ENCODE results near the gene EPHB1.

The EPHB1 gene

DNA sequence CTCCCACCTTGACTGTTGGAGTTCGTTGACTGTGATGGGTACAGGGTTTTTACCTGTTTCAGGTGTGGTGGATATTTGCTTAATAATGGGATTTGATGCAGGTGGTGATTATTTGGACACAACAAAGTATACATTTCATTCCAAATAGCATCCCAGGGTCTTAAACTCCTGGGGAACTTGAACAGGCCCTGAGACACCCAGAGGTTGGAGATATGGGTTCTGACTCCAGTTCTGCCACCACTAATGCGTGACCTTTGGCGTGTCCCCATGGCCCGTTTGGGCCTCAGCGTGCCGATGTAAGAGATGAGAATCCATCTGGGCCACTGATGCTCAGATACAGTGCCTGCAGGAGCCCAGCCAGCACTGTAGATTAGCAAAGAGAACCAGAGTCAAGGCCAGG, 264.5 kb downstream of the EPHB1 start:
- DNase-seq, result no peak

DNA sequence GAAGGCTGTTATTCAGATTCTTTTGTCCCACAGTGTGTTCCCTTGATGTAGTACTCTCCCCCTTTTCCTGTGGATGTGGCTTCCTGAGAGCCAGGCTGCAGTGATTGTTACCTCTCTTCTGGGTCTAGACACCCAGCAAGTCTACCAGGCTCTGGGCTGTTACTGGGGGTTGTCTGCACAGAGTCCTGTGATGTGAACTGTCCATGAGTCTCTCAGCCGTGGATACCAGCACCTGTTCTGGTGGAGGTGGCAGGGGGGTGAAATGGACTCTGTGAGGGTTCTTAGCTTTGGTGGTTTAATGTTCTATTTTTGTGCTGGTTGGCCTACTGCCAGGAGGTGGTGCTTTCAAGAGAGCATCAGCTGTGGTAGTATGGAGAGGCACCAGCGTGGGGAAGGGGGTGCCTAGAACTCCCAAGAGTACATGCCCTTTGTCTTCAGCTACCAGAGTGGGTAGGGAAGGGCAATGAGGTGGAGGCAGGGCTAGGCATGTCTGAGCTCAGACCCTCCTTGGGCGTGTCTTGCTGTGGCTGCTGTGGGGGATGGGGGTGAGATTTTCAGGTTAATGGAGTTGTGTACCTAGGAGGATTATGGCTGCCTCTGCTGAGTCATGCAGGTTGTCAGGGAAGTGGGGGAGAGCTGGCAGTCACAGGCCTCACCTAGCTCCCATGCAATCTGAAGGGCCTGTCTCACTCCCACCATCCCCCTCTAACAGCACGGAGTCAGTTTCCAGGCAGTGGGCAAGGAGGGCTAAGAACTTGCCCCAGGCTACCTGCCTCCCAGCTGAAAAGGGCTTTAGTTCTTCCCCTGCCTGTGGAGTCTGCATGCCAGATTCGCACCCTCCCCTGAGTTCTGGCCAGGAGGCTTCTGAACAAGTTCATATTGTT, 272.0 kb downstream of the EPHB1 start:
- peak; percentile 16 to 43 for DNase-seq

DNA sequence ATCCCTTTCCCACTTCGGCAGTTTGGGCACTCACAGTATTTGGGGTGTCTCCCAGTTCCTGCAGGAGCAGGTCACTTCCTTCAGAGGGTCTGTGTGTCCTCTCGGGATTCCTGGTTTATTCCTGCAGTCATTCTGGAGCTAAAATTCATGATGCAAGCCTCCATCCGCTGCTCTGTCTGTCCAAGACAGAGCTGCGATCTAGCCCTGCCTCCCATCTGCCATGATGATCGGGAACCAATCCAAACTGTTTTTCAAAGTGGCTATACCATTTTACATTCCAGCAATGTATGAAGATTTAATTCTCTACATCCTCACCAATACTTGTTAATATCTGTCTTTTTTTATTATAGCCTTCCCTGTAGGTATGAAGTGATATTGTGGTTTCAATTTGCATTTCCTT, 273.0 kb downstream of the EPHB1 start:
- DNase-seq, result no peak

DNA sequence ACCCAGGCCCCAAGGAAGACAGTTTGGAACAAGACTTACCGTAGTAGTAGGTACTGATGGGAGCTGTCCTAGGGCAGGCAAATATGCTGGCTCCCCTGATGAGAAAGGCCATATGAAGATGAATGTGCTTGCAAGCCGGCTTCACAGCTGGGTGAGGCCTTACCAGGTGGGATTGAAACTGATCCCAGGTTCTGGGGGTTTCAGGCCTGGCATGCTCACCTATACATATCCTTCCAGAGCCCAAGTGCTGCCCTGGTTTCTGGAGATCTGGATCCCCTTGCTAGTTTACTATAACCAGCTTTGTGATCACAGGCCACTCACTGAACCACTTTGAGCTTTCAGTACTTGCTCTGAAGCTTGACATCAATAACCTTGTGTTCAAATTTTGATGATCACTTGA, 274.3 kb downstream of the EPHB1 start:
- no peak for DNase-seq

DNA sequence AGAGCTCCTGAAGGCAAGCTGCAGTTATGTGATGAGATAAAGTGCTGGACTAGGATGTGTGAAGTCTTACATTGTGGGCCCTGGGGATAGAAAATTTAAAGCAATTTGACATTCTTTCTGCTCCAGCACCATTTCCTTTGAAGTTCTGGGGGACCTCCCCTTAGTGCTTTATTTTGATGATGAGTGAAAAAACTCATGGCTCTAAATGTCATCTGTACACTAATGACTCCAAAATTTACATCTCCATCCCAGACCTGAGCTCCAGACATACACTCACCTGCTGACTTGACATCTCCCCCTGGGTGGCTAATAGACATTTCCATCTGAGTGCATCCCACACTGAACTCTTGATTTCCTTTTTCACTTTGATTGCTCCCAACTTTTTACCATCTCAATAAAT, 276.4 kb downstream of the EPHB1 start:
- DNase-seq, result no peak

DNA sequence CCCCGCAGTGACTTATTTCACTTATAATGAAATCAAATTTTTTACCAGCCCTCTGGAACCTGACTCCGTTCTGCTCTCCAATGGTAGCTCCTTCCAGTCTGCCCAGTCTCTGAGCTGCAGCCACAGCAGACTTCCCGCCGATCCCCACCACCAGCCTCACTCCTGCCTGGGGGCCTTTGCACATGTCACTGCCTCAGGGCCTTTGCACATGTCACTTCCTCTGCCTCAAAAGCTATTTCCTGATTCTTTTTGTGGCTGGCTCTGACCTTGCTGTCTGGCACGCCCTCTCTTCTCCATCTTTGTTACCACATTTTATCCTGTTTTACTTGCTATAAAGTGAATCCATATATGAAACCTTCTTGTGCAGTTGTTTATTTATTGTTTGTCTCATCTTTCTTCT, 277.4 kb downstream of the EPHB1 start:
- no peak for DNase-seq

DNA sequence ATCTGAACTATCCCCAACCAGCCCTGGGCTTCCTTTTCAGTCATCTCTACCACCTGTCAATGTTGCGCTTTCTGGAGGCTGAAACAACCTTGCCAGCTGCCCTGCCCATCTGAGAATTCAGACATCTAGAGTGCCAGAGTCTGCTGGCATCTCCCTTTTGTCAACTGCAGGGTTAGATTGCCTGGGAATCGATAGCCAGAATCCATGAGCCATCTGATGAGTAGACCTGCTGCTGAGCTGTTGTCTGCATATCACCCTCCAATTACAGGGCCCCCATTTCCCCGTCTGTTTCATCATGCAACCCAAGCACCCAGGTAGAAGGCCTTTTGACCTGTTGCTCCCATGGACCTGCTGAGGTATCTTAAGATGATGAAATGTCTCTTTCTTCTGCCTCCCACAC, 280.1 kb downstream of the EPHB1 start:
- DNase-seq, result no peak

DNA sequence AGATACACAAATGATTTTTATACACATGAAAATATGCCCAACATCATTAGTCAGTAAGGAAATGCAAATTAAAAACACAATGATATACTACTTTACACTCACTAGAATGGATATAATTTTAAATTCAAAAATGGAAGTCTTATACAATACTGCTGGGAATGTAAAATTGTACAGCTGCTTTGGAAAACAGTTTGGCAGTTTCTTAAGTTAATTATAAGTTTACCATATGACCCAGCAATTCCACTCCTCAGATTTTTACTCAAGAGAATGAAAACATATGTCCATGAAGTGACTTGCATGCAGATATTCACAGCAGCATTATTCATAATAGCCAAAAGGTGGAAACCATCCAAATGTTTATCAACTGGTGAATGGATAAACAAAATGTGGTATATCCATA, 281.3 kb downstream of the EPHB1 start:
- DNase-seq, result no peak

DNA sequence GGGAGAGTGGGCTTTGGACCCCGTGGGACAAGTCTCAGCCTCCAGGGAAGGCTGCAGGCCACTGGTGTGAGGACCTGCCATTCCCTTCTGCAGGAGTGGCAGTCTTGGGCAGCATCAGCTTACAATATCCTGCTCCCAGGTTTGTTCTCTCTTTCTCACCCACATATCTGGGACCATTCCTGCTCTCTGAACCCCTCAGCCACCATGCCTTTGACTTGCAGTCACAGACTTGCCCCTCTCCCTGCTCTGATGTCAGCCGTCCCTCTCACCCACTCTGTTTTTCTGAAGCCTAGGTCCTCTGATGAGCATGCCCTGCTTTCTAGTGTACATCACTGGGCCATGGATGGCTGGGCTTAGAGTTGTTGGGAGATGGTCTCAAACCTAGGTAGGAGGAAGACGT, 282.1 kb downstream of the EPHB1 start:
- no peak for DNase-seq

DNA sequence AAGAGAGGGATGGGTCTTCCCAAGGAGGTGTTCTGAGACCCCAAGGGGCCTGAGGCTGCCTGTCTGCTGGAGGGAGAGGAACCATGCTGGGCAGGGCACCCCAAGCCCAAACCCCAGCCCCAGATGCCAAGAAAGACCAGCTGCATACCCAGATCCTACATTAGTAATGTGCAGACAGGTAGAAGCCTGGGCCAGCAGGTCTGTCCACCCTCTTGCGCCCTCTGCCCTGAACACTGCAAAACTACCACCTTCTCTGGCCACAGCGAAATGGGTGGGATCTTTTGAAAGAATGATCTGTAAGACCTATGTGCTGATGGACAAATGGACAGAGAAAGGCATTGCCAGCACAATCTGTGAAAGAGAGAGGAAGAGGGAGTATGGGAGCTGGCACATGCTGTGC, 283.2 kb downstream of the EPHB1 start:
- DNase-seq, result no peak

DNA sequence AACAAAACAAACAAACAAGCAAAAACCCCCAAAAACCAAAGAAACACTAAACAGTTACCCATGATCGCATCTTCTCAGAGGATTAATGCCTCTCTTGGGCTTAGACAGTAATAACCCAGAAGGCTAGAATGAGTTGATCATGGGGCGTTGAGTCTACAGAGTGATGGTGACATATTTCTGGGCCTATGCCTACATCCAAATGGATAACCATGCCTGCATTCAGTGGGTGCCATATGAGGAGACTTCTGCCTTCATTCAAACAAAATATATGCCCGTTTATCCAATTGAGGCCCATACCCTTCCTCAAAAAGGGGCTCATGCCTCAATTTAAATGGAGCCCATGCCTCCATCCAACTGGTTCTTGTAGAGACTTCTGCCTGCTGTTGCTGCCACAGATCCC, 284.0 kb downstream of the EPHB1 start:
- DNase-seq, result no peak

DNA sequence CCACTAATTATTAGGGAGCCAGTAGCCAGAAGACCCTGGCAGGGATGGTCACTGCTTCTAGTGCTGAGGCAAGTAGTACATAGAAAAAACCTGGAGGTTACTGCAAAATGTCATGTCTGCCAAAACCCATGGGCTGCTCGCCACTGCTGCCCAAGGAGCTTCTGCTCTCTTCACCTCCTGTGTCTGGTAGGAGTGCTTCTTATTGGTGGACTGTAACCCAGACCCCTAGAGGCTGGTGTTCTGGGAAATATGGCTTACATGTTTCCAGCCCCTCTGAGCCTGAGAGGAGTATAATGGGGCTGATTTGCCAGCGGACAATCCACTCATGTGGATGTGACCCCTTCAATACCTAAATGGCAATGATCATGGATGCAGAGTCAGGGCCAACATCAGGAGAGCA, 286.4 kb downstream of the EPHB1 start:
- DNase-seq, result no peak

DNA sequence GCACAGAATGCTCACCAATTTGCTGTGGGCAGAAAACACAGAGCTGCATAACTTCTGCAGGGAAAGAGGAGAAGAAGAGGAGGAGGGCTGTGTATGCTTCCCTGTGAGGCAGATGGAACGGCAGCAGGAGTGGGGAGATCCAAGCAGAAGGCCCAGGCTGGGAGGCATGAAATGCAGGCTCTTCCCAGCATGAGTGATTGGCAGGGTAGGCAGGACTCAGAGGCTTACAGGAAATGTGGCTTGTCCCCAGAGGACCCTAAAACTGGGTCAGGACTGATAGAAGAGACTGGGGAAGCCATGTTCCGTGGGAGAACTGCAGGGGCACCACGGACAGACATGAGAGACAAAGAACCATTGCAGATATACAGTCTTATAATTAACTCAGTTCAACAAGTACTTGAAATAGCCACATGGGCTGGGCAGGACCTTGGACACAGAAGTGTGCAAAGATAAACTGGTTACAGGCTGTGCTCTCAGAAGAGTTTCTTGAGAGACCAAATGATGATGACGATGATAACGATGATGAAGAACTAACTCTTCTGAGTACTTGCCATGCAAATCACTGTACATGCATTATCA, 286.9 kb downstream of the EPHB1 start:
- DNase-seq, result no peak

DNA sequence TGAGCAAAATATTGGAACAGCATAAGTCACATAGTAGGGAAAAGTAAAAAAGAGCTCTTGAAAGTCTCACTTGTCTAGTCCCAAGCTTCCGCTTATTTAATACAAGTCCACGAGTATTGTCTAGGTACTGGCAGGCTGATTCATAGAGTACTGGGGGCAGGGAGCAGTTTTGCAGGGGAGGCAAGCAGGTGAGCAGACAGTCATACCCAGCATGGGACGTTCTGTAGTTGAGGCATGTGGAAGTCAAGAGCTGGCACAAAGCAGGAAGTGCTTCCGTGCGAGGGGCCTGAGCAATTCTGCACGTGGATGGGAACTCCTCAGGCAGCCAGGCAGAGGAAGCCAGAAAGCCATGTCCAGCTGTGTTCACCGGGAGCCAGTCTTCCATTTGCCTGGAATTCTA, 287.6 kb downstream of the EPHB1 start:
- DNase-seq, result no peak

DNA sequence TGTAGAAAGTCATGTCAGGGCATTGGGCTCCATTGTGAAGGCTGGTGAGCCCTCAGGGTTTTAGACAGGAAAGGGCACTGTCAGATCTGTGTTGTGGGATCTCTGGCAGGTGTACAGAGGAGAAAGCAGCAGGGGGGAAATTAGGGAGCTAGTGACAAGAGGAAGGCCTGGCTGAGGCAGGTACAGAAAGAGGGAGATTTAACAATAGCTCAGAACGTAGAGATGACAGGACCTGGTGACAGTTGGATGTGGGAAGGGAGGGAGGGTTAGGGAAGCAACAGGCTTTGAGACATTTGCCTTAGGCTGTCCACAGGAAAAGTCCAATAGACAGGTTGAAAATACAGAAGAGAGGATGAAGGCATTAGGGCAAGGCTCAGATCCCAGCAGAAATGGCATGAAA, 288.1 kb downstream of the EPHB1 start:
- DNase-seq, result no peak

DNA sequence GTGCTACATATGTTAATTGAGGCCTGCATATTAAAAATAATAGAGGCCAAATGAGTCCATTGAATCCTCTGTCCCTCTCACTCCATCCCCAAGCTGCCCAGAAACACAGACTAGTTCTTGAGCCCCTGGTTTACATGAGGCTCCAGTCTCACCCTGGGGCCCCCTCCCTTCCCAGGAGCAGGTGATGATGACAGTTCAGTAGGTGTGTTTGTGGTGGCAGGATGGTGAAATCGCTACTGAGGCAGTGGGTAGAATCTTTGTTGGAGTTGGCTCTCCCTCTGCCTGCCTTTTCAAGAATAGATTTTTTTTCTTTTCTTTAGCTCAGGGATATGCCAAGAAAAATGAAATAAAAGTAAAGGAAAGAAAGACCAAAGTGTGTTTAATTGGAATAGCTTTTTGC, 288.7 kb downstream of the EPHB1 start:
- DNase-seq, result no peak

DNA sequence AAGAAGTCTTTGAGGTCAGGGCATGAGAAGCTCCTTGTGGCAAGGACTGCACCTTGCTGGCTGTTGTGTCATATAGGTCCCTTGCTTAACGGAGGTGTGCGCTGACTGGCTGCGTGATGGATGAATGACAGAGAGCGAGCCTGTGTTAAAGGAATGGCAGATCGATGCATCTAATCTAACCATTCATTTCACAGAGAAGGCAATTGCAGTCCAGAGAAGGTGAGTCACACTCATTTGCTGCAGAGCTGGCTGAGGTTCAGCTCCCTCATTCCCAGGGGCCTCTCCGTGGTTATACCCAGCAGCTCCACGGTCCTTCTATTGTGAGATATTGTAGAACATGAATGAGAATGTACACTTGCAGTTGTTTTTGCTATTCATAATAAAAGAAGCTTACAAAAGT, 289.3 kb downstream of the EPHB1 start:
- no peak for DNase-seq

DNA sequence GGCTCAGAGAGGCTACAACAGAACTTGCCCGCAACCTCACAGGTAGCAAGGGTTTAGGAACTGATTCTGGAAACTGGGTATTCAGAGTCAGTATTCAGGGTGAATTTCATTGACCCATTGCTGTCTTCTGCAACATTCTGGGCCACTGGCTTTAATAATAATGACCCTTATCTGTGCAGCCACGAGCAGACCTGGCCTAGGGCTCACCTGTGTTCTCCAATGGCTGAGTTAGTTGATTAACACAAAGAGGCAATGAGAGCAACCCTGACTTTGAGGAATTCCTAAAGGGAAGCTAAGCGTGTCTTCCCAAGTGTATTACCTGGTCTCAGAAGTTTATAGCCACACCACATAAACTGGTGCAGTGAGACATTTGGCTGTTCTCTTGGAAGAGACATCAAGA, 289.9 kb downstream of the EPHB1 start:
- DNase-seq, result no peak

DNA sequence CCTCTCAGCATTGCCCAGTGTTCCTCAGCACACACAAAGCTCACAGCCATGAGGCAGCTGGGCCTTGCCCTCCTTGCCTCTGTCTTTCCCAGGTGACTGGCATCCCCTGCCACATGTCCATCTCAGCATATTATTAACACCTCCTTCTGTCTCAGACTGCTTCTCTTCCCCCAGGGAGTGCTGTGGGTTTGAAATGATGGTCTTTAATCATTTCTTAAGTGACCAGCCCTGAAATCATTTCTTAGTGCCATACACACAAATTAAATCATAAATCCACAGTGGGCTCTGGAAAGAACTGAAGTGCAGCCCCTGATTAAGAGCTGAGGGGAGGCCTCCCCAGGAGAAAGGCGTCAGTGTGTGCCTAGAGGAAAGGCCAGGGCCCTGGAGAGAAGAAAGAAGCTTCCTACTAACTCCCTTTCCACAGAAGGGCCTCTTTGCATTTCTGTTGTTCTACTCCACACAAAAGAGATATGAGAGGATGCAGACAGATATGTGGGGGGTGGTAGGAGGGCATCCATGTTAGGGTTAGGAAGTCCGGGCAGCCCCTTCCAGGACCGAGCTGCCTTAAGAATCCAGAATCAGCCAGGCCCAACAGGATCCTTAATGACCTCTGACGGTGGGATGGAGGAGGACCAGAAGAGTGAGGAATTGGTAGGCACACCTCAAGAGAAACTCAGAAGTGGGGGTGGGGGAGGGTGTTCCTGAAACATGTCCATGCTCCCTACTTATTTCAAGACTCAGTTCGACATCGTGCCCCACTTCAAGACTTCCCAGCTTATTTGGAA, 290.8 kb downstream of the EPHB1 start:
- DNase-seq, result no peak

DNA sequence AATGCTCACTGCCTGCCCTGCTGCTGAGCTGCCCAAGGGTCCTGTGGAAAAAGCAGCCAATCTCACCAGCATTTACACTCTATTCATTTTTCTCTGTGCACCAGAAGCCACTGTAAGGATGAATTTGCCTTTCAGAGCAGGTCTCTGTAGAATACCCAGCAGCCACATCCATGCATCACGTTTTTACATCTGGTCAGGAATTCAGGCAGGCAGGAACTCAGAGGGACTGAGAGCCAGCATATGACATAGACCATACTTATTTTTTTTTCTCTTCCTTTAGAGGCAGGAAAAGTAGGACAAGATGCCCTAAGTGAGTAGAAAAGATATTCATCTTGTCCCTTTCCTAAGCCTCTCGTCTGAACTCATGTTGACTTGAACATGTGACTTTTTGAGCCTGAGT, 292.7 kb downstream of the EPHB1 start:
- DNase-seq, result no peak

DNA sequence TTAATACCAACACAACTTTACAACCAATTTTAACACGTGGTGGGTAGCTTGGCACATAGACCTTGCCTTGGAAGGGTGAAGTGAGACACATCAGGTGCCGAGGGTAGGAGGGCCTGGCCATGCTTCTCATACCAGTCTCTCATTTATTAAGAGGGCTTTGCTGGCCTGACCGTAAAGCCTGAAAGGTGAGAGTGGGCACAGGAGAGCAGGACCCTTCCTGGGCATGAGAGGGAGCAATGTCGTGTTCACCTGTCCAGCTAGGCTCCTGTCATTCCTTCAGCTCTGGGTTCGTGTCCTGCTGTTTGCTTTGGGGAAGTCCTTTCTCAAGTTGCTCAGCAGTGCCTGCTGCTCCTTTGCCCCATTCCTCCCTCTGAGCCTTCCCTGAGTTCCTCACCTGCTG, 294.4 kb downstream of the EPHB1 start:
- DNase-seq, result no peak

DNA sequence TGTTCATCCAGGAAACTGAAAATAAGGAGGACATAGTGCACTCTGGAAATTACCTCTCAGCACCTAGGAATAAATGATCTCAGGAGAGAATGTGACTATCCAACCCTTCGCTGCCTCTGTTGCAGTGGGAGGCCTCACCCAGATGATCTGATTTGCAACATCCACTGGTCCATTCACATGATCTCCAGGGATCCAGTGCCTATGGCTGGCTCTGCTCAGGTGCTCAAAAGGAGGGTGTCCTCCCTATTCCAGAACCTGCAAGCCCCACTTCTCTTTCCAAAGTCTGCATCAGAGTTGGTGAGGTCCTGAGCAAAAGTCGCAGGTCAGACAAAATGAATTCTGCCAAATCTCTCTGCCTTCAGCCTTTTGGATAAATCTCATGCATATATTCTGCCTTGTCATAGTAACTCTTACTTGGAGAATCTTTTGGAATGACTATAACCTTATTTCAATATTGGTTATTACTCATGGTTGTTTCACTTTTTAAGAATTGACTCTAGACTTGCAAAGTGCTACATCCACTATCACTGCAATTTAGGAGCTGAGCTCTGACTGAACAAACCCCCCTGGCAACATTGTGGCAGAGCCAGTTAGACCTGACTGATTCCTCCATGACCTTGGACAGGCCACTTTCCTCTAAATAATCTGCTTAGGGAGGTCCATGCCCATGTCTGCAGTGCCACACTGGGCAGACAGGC, 295.1 kb downstream of the EPHB1 start:
- DNase-seq, result no peak

DNA sequence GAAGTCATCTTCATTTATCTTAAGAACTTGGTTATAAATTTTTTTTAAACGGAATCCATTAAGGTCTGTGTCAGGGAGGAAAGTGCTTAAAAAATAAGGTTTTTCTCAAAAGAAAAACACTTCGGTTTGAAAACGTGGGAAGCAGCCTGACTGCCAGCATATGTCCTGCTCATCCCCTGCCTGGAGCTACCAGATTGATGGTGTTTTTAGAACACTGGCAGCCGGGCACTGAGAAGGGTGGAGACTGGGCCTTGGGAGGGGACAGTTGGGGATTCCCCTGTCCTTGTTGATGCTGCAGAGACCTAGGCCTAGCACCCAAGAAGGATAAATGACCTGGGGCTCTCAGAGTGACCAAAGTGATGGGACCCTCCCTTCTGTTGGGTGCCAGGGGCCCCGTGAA, 296.9 kb downstream of the EPHB1 start:
- DNase-seq, result no peak

DNA sequence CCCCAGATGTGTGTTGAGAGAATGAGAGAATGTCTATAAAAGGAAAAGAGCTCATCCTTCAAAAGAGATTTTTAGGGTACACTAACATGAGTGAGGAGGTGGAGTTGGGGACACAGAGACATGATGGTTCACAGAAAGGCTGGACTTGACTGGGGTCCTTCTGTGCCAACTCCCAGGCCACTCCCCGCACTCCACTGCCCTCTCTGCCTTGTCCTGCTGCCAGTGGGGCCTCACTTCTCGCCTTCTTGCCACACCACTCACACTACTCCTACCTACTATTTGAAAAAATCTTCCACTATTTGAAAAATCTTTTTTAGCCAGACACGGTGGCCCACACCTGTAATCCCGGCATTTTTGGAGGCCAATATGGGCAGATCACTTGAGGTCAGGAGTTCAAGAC, 298.1 kb downstream of the EPHB1 start:
- DNase-seq, result no peak
